AG04449 (cell line): ENCODE results near the gene CCDC174.

ENCODE experiments used
- CTCF ChIA-PET: fragments of 350-600 bp; formaldehyde crosslinking; extraction: SDS; loops from one replicate; lab custom pipeline; 2021; ENCODE audit warnings: antibody characterized with exemption; lab: Yijun Ruan, JAX
- POLR2A ChIA-PET: fragments of 400-600, 350-600 bp; formaldehyde crosslinking; extraction: SDS; loops from one replicate; lab custom pipeline; 2020; ENCODE audit warnings: antibody characterized with exemption, inconsistent platforms; lab: Yijun Ruan, JAX
- DNase-seq: peaks from one replicate; pipeline ENCODE4 v3.0.0-alpha.2; 2010; ENCODE audit warnings: low read depth, low spot score
- H3K4me3 ChIP-seq: 2 replicates; pipeline ENCODE4 v1.5.1; 2011; ENCODE audit warnings: low read depth, mild to moderate bottlenecking, control low read depth, low read length
- CTCF ChIP-seq: IDR thresholded peaks from one replicate; pipeline ENCODE4 v1.5.1; 2011; ENCODE audit warnings: mild to moderate bottlenecking, moderate library complexity, low read length, control low read depth, inconsistent platforms; ENCODE audit not compliant: insufficient read depth; ENCODE audit errors: missing control alignments

Gene CCDC174

GRCh38 chr3:14703128-14703750, 51.7 kb downstream of the CCDC174 start:
- POLR2A ChIA-PET, result no interaction called here
- TF ChIP-seq CTCF, result no peak
- CTCF ChIA-PET, result interaction anchor here (0.8 kb wide), 1 partner anchor 21 kb away, joined by 3 read pairs; no protein-coding TSS in a partner anchor
- DNase-seq, result no peak
- no peak overlapping the region for H3K4me3 ChIP-seq

GRCh38 chr3:14703791-14704190, 52.2 kb downstream of the CCDC174 start:
- no peak for TF ChIP-seq CTCF
- DNase-seq, result no peak
- POLR2A ChIA-PET, result no interaction called here
- H3K4me3 ChIP-seq, result no peak overlapping the region
- CTCF ChIA-PET, result no interaction called here

GRCh38 chr3:14706096-14706495, 54.5 kb downstream of the CCDC174 start:
- no peak for TF ChIP-seq CTCF
- POLR2A ChIA-PET, result no interaction called here
- no peak overlapping the region for H3K4me3 ChIP-seq
- DNase-seq, result no peak
- CTCF ChIA-PET, result no interaction called here

GRCh38 chr3:14716591-14716990, 65.0 kb downstream of the CCDC174 start:
- ChIA-PET CTCF (no interaction called here), POLR2A (no interaction called here)
- no peak overlapping the region for H3K4me3 ChIP-seq
- no peak for DNase-seq
- no peak for TF ChIP-seq CTCF

- no peak for TF ChIP-seq CTCF
- H3K4me3 ChIP-seq, result no peak overlapping the region
- CTCF ChIA-PET, result no interaction called here
- POLR2A ChIA-PET, result no interaction called here
- DNase-seq, result no peak
Observed at GRCh38 chr3:14717307-14717706, 65.7 kb downstream of the CCDC174 start.

- no peak overlapping the region for H3K4me3 ChIP-seq
- TF ChIP-seq CTCF, result no peak
- DNase-seq, result no peak
- ChIA-PET POLR2A (no interaction called here), CTCF (no interaction called here)
Observed at GRCh38 chr3:14718539-14718938, 67.0 kb downstream of the CCDC174 start.
